Effector memory CD4-positive, alpha-beta T cell (primary cell): Measurements from ENCODE around the gene HCFC1.
"Not testable (repeated sequence)": the region's sequence is repeated elsewhere in the genome, so short reads cannot be mapped to it uniquely, and the experiment has no call there.

Experiments used
- DNase-seq, 3 donors: peaks; one replicate each; pipeline ENCODE4 v3.0.0-alpha.2; 2020
- H3K27ac ChIP-seq: 2 replicates; pipeline ENCODE4 v1.7.0; 2013; ENCODE audit warnings: mild to moderate bottlenecking, low read length, moderate library complexity; ENCODE audit not compliant: insufficient read depth, poor library complexity, severe bottlenecking
- H3K27me3 ChIP-seq: replicated peaks from 2 replicates; pipeline ENCODE4 v1.7.0; 2013; ENCODE audit warnings: mild to moderate bottlenecking, low read length; ENCODE audit not compliant: insufficient read depth, control insufficient read depth, poor library complexity, severe bottlenecking
- H3K36me3 ChIP-seq: 2 replicates; pipeline ENCODE4 v1.7.0; 2013; ENCODE audit warnings: mild to moderate bottlenecking, low read length, moderate library complexity; ENCODE audit not compliant: control insufficient read depth, insufficient read depth
- H3K4me1 ChIP-seq: 2 replicates; pipeline ENCODE4 v1.7.0; 2013; ENCODE audit warnings: low read length, mild to moderate bottlenecking; ENCODE audit not compliant: control insufficient read depth, insufficient read depth, poor library complexity, severe bottlenecking
- H3K4me3 ChIP-seq: 2 replicates; pipeline ENCODE4 v1.7.0; 2013; ENCODE audit warnings: low read length, low read depth, mild to moderate bottlenecking; ENCODE audit not compliant: insufficient read depth, poor library complexity, severe bottlenecking
- H3K9me3 ChIP-seq: 2 replicates; pipeline ENCODE4 v1.7.0; 2013; ENCODE audit warnings: mild to moderate bottlenecking, low read length, moderate library complexity; ENCODE audit not compliant: control insufficient read depth

The HCFC1 gene

GRCh38 chrX:154006947-154007346 lies 35.3 kb upstream of the HCFC1 start:
- no peaks in the 10 kb centered on the region for H3K27me3 ChIP-seq
- no peak overlapping the region for H3K27ac ChIP-seq
- no peaks in the 10 kb centered on the region for H3K9me3 ChIP-seq
- DNase-seq: no peak
- peaks cover 4% of the 10 kb centered on the region for H3K36me3 ChIP-seq
- H3K4me3 ChIP-seq: no peak overlapping the region
- no peaks in the 10 kb centered on the region for H3K4me1 ChIP-seq

- no peak overlapping the region for H3K27ac ChIP-seq
- no peaks in the 10 kb centered on the region for H3K4me1 ChIP-seq
- no peak overlapping the region for H3K4me3 ChIP-seq
- H3K9me3 ChIP-seq: no peaks in the 10 kb centered on the region
- no peaks in the 10 kb centered on the region for H3K36me3 ChIP-seq
- no peaks in the 10 kb centered on the region for H3K27me3 ChIP-seq
- no peak for DNase-seq
Measured at GRCh38 chrX:154004315-154004714, 32.7 kb upstream of the HCFC1 start.

- Histone ChIP-seq H3K27me3 (no peaks in the 10 kb centered on the region), H3K4me3 (peak overlapping the region; percentile 28), H3K27ac (no peak overlapping the region), H3K9me3 (no peaks in the 10 kb centered on the region), H3K4me1 (no peaks in the 10 kb centered on the region), H3K36me3 (no peaks in the 10 kb centered on the region)
- peak; percentile 25 to 44 (median 42) for DNase-seq
Measured at GRCh38 chrX:154002215-154002719, 30.6 kb upstream of the HCFC1 start.

- no peaks in the 10 kb centered on the region for H3K4me1 ChIP-seq
- no peaks in the 10 kb centered on the region for H3K27me3 ChIP-seq
Measured at GRCh38 chrX:154000051-154000450, 28.4 kb upstream of the HCFC1 start.

GRCh38 chrX:153999359-154000037 lies 27.9 kb upstream of the HCFC1 start:
- Histone ChIP-seq H3K4me1 (no peaks in the 10 kb centered on the region), H3K27ac (no peak overlapping the region), H3K9me3 (no peaks in the 10 kb centered on the region), H3K4me3 (no peak overlapping the region), H3K27me3 (no peaks in the 10 kb centered on the region), H3K36me3 (no peaks in the 10 kb centered on the region)
- DNase-seq: no peak

More at GRCh38 chrX:154000051-154000450, 28.4 kb upstream of the HCFC1 start:
- Histone ChIP-seq H3K4me3 (no peak overlapping the region), H3K9me3 (no peaks in the 10 kb centered on the region), H3K36me3 (no peaks in the 10 kb centered on the region), H3K27ac (no peak overlapping the region)
- no peak for DNase-seq

- no peaks in the 10 kb centered on the region for H3K27me3 ChIP-seq
- H3K4me3 ChIP-seq: no peak overlapping the region
- no peak for DNase-seq
- H3K9me3 ChIP-seq: no peaks in the 10 kb centered on the region
- H3K36me3 ChIP-seq: no peaks in the 10 kb centered on the region
- no peak overlapping the region for H3K27ac ChIP-seq
- no peaks in the 10 kb centered on the region for H3K4me1 ChIP-seq
Measured at GRCh38 chrX:153995504-153995903, 23.9 kb upstream of the HCFC1 start.

- H3K27me3 ChIP-seq, DNase-seq, H3K36me3 ChIP-seq, H3K27ac ChIP-seq, H3K4me1 ChIP-seq, H3K4me3 ChIP-seq, H3K9me3 ChIP-seq: not testable (repeated sequence)
Measured at GRCh38 chrX:153994398-153994797, 22.8 kb upstream of the HCFC1 start.

- Histone ChIP-seq H3K27me3 (no peaks in the 10 kb centered on the region), H3K27ac (no peak overlapping the region)
- no peak for DNase-seq
Measured at GRCh38 chrX:153993978-153994377, 22.4 kb upstream of the HCFC1 start.

GRCh38 chrX:153993079-153993478 lies 21.5 kb upstream of the HCFC1 start:
- no peaks in the 10 kb centered on the region for H3K9me3 ChIP-seq
- H3K36me3 ChIP-seq: no peaks in the 10 kb centered on the region
- no peak for DNase-seq
- no peaks in the 10 kb centered on the region for H3K27me3 ChIP-seq
- no peak overlapping the region for H3K27ac ChIP-seq
- H3K4me3 ChIP-seq: no peak overlapping the region
- no peaks in the 10 kb centered on the region for H3K4me1 ChIP-seq

More at GRCh38 chrX:153993978-153994377, 22.4 kb upstream of the HCFC1 start:
- no peaks in the 10 kb centered on the region for H3K4me1 ChIP-seq
- no peak overlapping the region for H3K4me3 ChIP-seq
- H3K9me3 ChIP-seq: no peaks in the 10 kb centered on the region
- H3K36me3 ChIP-seq: no peaks in the 10 kb centered on the region

- no peaks in the 10 kb centered on the region for H3K9me3 ChIP-seq
- no peaks in the 10 kb centered on the region for H3K27me3 ChIP-seq
- no peak overlapping the region for H3K27ac ChIP-seq
- DNase-seq: no peak
- H3K4me1 ChIP-seq: no peaks in the 10 kb centered on the region
- H3K36me3 ChIP-seq: no peaks in the 10 kb centered on the region
- H3K4me3 ChIP-seq: no peak overlapping the region
Measured at GRCh38 chrX:153992180-153992579, 20.6 kb upstream of the HCFC1 start.
